ENCODE measurements around the gene NRL. TPM values are rescaled to one million over a fixed set of nuclear protein-coding genes. Genes with fewer than 3 reads are reported as not detected.

The NRL gene
- total RNA-seq, 2 donors from 2014 or later, result 0.88 to 2.7 TPM

GRCh38 chr14:24150993-24151392 is 36.2 kb upstream of the NRL start:
- H3K4me3 ChIP-seq, result no peak overlapping the region
- TF ChIP-seq, protein P1, sequence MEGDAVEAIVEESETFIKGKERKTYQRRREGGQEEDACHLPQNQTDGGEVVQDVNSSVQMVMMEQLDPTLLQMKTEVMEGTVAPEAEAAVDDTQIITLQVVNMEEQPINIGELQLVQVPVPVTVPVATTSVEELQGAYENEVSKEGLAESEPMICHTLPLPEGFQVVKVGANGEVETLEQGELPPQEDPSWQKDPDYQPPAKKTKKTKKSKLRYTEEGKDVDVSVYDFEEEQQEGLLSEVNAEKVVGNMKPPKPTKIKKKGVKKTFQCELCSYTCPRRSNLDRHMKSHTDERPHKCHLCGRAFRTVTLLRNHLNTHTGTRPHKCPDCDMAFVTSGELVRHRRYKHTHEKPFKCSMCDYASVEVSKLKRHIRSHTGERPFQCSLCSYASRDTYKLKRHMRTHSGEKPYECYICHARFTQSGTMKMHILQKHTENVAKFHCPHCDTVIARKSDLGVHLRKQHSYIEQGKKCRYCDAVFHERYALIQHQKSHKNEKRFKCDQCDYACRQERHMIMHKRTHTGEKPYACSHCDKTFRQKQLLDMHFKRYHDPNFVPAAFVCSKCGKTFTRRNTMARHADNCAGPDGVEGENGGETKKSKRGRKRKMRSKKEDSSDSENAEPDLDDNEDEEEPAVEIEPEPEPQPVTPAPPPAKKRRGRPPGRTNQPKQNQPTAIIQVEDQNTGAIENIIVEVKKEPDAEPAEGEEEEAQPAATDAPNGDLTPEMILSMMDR (IDR thresholded peaks at IDR 0.05), result no peak
- peaks cover 12% of the 10 kb centered on the region for H3K4me1 ChIP-seq
- no peak overlapping the region for H3K27ac ChIP-seq
- no peaks in the 10 kb centered on the region for H3K9me3 ChIP-seq
- peaks cover 29% of the 10 kb centered on the region for H3K36me3 ChIP-seq
- DNase-seq, result no peak
- no peaks in the 10 kb centered on the region for H3K27me3 ChIP-seq
- intact Hi-C loops (cut with DNase I), result no loop called here
- no peak overlapping the region for H3K9ac ChIP-seq (ENCODE audit: low read depth in 2 of 2, low read length in 2 of 2)

DNA sequence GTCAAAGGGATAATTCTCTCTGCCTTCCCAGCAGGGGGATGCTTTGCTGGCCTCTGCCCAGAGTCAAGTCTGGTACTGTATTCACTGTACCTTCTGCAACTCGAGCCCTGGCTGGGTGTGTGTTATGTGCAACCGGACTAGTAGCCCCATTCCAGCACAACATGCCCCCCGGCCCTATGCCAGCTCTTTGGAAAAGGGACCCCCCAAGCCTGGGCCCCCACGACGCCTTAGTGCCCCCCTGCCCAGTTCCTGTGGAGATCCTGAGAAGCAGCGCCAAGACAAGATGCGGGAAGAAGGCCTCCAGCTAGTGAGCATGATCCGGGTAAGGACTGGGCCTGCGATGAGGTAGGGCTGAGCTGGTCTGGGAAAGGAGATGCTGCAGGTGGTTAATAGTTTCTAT is 35.8 kb upstream of the NRL start:
- no peak overlapping the region for H3K9ac ChIP-seq (ENCODE audit: low read depth in 2 of 2, low read length in 2 of 2)
- no peaks in the 10 kb centered on the region for H3K9me3 ChIP-seq
- DNase-seq, result no peak
- H3K36me3 ChIP-seq, result peaks cover 26% of the 10 kb centered on the region
- TF ChIP-seq, protein P1 (IDR thresholded peaks at IDR 0.05), result no peak
- H3K27me3 ChIP-seq, result no peaks in the 10 kb centered on the region
- no peak overlapping the region for H3K4me3 ChIP-seq
- H3K4me1 ChIP-seq, result peaks cover 13% of the 10 kb centered on the region
- intact Hi-C loops (cut with DNase I), result no loop called here
- no peak overlapping the region for H3K27ac ChIP-seq

DNA sequence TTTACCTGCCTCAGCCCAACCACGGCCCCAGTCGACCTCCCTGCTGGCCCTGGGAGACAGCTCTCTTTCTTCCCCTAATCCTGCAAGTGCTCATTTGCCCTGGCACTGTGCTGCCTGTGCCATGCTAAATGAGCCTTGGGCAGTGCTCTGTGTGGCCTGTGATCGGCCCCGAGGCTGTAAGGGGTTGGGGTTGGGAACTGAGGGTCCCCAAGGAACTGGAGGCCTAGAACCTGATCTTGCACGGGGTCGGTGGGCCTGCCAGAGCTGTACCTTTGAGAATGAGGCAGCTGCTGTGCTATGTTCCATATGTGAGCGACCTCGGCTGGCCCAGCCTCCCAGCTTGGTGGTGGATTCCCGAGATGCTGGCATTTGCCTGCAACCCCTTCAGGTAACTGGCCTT is 35.3 kb upstream of the NRL start:
- TF ChIP-seq, protein P1 (IDR thresholded peaks at IDR 0.05), result no peak
- Histone ChIP-seq H3K9ac (ENCODE audit: low read depth in 2 of 2, low read length in 2 of 2) (no peak overlapping the region), H3K9me3 (no peaks in the 10 kb centered on the region), H3K27ac (no peak overlapping the region), H3K4me1 (peaks cover 17% of the 10 kb centered on the region), H3K27me3 (no peaks in the 10 kb centered on the region), H3K4me3 (no peak overlapping the region), H3K36me3 (peaks cover 21% of the 10 kb centered on the region)
- intact Hi-C loops (cut with DNase I), result no loop called here
- DNase-seq, result no peak

DNA sequence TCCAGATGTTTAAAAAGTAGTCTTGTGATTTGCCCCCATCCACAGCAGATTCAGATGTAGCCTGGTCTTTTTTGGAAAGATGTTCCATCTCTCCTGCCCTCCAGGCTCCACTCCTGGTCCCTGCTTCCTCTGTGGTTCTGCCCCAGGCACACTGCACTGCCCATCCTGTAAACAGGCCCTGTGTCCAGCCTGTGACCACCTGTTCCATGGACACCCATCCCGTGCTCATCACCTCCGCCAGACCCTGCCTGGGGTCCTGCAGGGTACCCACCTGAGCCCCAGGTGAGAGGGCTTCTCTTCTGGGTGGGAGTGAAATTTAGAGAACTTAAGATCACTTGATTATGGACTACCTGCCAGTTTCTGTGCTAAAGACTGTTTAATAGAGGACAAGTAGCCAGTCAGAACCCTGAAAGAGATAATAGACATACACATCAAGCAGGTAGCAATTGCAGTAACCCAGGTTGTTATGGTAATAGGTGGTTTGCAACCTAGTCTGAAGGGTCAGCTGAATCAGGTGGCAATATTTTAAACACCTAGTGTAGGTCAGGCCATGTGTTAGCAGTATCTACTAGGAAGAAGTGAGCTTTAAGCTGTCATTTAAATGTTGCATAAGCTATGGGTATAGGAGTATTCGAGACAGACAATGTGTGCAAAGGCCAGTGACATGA is 34.7 kb upstream of the NRL start:
- H3K36me3 ChIP-seq, result peaks cover 20% of the 10 kb centered on the region
- intact Hi-C loops (cut with DNase I), result no loop called here
- H3K27ac ChIP-seq, result no peak overlapping the region
- H3K9me3 ChIP-seq, result no peaks in the 10 kb centered on the region
- no peak overlapping the region for H3K9ac ChIP-seq (ENCODE audit: low read depth in 2 of 2, low read length in 2 of 2)
- DNase-seq, result no peak
- TF ChIP-seq, protein P1 (IDR thresholded peaks at IDR 0.05), result no peak
- H3K4me1 ChIP-seq, result peaks cover 17% of the 10 kb centered on the region
- no peak overlapping the region for H3K4me3 ChIP-seq
- no peaks in the 10 kb centered on the region for H3K27me3 ChIP-seq

DNA sequence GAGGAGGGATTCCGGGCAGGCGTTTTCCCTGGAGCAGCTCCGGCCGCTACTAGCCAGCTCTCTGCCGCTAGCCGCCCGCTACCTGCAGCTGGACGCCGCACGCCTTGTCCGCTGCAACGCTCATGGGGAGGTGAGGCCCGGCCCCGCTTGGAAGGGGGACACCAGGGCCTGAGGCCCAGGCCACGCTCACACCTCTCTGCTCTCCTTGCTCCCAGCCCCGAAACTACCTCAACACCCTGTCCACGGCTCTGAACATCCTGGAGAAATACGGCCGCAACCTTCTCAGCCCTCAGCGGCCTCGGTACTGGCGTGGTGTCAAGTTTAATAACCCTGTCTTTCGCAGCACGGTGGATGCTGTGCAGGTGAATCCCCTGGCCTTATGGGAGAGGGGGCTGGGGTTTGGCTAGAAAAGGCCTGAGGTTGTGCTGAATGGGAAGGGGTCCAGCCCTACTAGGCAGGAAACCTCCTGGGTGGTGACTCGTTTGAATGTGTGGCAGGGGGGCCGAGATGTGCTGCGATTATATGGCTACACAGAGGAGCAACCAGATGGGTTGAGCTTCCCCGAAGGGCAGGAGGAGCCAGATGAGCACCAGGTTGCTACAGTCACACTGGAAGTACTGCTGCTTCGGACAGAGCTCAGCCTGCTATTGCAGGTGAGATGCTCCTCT is 33.1 kb upstream of the NRL start:
- Histone ChIP-seq H3K27ac (peak overlapping the region; percentile 99), H3K36me3 (peaks cover 20% of the 10 kb centered on the region), H3K9ac (ENCODE audit: low read depth in 2 of 2, low read length in 2 of 2) (peak overlapping the region; percentile 91 to 95), H3K4me3 (peak overlapping the region; percentile 94), H3K27me3 (no peaks in the 10 kb centered on the region), H3K9me3 (no peaks in the 10 kb centered on the region), H3K4me1 (peaks cover 17% of the 10 kb centered on the region)
- TF ChIP-seq, protein P1 (IDR thresholded peaks at IDR 0.05), result no peak
- DNase-seq, result no peak
- intact Hi-C loops (cut with DNase I), result no loop called here

Data from colonic mucosa (tissue), 4 donors.